HG03460 (cell line): ENCODE data around the gene CSAG3.
"Not testable (repeated sequence)": the region's sequence is repeated elsewhere in the genome, so short reads cannot be mapped to it uniquely, and the experiment has no call there.

Experiments
- ATAC-seq: cut with Tn5 transposase; IDR thresholded peaks from one replicate; pipeline ENCODE4 v1.9.1; 2021; ENCODE audit not compliant: unreplicated experiment

The CSAG3 gene

GRCh38 chrX:152758918-152759317 lies at the start of gene CSAG3:
Gene CSAG3, plus strand, starts transcription at chrX:152759218.
- ATAC-seq = not testable (repeated sequence)

- ATAC-seq = not testable (repeated sequence)
These were observed 45.8 kb upstream of the CSAG3 start for GRCh38 chrX:152713195-152713594.

- not testable (repeated sequence) for ATAC-seq
These were observed 44.9 kb upstream of the CSAG3 start, which contains the start of gene MAGEA2B for GRCh38 chrX:152713815-152714787. Gene MAGEA2B, plus strand, starts transcription at chrX:152714628. Its CDS starts 2,479 bp downstream, at chrX:152717107.

DNA sequence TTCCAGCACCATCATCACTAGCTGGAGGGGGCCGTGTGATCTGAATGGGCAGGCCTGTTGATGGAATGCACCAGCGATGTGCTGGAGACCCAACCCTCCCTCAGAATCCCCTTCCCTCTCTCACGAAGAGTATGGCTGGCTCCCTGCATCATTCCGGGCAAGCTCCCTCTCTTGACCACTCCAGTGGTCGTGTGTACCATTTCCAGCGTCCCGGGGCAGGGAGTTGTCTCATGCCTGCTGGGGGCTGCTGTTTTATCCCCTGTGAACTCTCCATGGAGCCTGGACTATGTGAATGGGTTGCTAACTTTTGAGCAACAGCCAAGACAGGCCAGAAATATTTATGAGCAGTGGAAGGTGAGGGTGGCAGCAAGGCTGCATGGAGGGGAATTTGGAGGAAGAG lies 33.6 kb upstream of the CSAG3 start:
- no peak for ATAC-seq

DNA sequence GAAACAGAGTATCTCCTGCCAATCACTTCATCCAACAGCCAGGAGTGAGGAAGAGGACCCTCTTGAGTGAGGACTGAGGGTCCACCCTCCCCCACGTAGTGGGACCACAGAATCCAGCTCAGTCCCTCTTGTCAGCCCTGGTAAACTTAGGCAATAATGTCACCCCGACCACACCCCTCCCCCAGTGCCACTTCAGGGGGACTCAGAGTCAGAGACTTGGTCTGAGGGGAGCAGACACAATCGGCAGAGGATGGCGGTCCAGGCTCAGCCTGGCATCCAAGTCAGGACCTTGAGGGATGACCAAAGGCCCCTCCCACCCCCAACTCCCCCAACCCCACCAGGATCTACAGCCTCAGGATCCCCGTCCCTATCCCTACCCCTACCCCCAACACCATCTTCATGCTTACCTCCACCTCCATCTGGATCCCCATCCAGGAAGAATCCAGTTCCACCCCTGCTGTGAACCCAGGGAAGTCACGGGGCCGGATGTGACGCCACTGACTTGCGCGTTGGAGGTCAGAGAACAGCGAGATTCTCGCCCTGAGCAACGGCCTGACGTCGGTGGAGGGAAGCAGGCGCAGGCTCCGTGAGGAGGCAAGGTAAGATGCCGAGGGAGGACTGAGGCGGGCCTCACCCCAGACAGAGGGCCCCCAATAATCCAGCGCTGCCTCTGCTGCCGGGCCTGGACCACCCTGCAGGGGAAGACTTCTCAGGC lies 25.6 kb upstream of the CSAG3 start, which contains the start of the genes CSAG1 and MAGEA12:
CSAG1 (minus strand) TSS at position 461 of the 715 bp plus-strand sequence. CDS start 1,261 bp downstream, outside the sequence.
MAGEA12 (plus strand) TSS at position 497 of the 715 bp plus-strand sequence. CDS start 2,405 bp downstream, outside the sequence.
- ATAC-seq = no peak

DNA sequence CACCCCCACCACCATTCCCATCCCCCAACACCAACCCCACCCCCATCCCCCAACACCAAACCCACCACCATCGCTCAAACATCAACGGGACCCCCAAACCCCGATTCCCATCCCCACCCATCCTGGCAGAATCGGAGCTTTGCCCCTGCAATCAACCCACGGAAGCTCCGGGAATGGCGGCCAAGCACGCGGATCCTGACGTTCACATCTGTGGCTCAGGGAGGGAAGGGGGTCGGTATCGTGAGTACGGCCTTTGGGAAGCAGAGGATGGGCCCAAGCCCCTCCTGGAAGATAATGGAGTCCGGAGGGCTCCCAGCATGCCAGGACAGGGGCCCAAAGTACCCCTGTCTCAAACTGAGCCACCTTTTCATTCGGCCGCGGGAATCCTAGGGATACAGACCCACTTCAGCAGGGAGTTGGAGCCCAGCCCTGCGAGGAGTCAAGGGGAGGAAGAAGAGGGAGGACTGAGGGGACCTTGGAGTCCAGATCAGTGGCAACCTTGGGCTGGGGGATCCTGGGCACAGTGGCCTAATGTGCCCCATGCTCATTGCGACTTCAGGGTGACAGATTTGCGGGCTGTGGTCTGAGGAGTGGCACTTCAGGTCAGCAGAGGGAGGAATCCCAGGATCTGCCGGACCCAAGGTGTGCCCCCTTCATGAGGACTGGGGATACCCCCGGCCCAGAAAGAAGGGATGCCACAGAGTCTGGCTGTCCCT lies 24.7 kb upstream of the CSAG3 start:
- not testable (repeated sequence) for ATAC-seq

DNA sequence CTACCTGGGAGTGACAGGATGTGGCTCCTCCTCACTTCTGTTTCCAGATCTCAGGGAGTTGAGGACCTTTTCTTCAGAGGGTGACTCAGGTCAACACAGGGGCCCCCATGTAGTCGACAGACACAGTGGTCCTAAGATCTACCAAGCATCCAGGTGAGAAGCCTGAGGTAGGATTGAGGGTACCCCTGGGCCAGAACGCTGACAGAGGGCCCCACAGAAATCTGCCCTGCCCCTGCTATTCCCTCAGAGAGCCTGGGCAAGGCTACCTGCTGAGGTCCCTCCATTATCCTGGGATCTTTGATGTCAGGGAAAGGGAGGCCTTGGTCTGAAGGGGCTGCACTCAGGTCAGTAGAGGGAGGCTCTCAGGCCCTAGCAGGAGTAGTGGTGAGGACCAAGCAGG lies 23.9 kb upstream of the CSAG3 start:
- ATAC-seq = no peak

DNA sequence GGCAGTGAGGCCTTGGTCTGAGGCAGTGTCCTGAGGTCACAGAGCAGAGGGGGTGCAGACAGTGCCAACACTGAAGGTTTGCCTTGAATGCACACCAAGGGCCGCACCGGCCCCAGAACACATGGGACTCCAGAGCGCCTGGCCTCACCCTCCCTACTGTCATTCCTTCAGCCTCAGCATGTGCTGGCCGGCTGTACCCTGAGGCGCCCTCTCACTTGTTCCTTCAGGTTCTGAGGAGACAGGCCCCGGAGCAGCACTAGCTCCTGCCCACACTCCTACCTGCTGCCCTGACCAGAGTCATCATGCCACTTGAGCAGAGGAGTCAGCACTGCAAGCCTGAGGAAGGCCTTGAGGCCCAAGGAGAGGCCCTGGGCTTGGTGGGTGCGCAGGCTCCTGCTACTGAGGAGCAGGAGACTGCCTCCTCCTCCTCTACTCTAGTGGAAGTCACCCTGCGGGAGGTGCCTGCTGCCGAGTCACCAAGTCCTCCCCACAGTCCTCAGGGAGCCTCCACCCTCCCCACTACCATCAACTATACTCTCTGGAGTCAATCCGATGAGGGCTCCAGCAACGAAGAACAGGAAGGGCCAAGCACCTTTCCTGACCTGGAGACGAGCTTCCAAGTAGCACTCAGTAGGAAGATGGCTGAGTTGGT lies 23.0 kb upstream of the CSAG3 start:
- ATAC-seq = no peak

GRCh38 chrX:152736528-152736927 lies 22.5 kb upstream of the CSAG3 start:
- ATAC-seq = not testable (repeated sequence)

DNA sequence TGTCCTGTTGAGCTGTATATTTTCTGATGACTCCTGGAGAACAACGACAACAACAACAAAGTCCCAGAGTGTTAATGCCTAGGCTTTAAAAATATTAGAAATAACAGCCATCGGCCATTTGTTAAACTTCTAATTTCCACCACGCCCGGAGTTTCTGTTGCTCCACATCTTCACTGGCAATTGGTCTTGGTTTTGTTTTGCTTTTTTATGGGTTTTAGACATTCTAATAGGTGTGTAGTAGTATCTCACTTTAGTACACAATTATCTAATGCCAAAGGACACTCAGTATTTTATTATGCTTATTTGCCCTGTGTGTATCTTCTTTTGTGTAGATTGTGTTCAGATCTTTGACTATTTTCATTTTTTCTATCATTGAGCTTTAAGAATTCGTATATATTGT lies 20.5 kb upstream of the CSAG3 start:
- no peak for ATAC-seq

GRCh38 chrX:152753686-152754650 lies 5.0 kb upstream of the CSAG3 start, which contains the start of gene MAGEA2:
Gene MAGEA2, minus strand, starts transcription at chrX:152753842. Its CDS starts 2,479 bp downstream, at chrX:152751363.
- not testable (repeated sequence) for ATAC-seq

DNA sequence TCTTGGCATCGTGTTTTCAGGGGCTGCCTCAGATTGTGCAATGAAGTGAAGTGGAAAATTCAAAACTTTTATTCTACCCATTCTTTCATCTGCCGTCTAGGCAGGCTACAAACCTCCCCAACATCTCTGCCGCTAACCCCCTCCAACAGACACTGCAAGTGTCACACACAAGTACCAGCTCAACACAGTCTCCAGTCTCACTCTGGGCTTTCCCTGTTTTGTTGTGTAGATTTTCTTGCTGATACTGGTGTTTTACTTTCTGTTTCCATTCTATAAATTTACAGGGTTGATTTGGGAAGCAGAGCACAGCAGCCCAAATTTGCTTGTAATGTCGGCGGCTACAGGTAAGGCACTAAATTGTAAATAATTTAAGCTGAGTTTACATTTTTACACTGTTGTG lies 4.1 kb upstream of the CSAG3 start:
- ATAC-seq = not testable (repeated sequence)

DNA sequence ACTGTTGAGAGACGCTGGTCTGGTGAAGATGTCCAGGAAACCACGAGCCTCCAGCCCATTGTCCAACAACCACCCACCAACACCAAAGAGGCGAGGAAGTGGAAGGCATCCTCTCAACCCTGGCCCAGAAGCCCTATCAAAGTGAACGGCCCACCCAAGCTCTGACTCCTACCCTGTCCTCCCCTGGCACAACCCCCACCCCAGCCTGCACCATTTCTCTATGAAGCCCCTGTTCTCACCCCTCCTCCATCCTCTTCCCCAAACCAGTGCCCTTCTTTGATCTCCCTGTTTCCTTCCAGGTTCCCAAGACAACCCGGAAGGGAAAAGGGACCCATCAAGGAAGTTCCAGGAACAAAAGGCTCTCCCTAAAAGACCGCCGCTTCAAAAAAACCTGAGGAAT lies 526 bp downstream of the CSAG3 start:
- ATAC-seq = not testable (repeated sequence)

GRCh38 chrX:152761582-152761981 lies 2.6 kb downstream of the CSAG3 start:
- ATAC-seq = not testable (repeated sequence)

DNA sequence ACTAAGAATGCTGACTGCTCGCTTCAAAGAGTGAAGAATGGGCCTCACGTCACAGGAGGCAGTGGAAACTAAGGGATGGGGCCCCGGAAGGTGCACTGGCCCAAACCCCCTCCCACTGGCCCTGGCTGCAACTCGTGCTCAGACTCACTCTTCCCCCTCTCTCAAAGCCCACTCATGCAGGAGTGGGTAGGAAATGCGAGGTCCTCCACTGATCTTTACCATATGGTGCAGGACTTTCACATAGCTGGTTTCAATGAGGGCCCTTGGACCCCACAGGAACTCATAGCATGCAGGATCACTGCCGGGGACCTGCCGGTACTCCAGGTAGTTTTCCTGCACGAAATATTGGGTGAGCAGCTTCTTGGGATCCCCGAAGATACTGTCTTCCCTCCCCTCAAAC lies 7.5 kb downstream of the CSAG3 start:
- ATAC-seq = not testable (repeated sequence)

- ATAC-seq = not testable (repeated sequence)
These were observed 10.7 kb downstream of the CSAG3 start, which contains the start of gene MAGEA6 for GRCh38 chrX:152769549-152770289. Gene MAGEA6, minus strand, starts transcription at chrX:152769689. Its CDS starts 2,039 bp downstream, at chrX:152767650.

DNA sequence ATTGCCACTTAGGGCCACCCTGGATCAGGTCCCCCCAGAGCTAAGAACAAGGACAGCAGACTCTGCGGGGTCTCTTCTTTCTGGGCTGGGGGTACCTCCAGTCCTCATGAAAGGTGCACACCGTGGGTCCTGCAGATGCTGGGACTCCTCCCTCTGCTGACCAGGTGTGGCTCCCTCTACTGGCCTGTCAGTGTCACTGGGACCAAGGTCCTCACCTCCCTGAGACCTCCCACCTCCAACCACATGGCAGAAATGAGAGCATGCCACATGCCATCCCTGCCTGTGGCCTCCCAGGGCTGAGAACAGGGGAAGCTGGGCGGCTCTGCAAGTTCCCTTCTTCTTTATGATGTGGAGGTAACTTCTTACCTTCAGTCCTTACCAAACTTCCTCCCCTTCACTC lies 28.0 kb downstream of the CSAG3 start:
- ATAC-seq = not testable (repeated sequence)

- ATAC-seq = no peak
These were observed 39.9 kb downstream of the CSAG3 start for GRCh38 chrX:152798945-152799344.
